GM18511 (cell line): Measurements from ENCODE around the gene TAOK1.
"Not testable (repeated sequence)": the region's sequence is repeated elsewhere in the genome, so short reads cannot be mapped to it uniquely, and the experiment has no call there.

Experiments used
- ATAC-seq: cut with Tn5 transposase; IDR thresholded peaks from one replicate; pipeline ENCODE4 v1.9.1; 2021; ENCODE audit warnings: mild to moderate bottlenecking, moderate library complexity; ENCODE audit not compliant: unreplicated experiment

The TAOK1 gene

DNA sequence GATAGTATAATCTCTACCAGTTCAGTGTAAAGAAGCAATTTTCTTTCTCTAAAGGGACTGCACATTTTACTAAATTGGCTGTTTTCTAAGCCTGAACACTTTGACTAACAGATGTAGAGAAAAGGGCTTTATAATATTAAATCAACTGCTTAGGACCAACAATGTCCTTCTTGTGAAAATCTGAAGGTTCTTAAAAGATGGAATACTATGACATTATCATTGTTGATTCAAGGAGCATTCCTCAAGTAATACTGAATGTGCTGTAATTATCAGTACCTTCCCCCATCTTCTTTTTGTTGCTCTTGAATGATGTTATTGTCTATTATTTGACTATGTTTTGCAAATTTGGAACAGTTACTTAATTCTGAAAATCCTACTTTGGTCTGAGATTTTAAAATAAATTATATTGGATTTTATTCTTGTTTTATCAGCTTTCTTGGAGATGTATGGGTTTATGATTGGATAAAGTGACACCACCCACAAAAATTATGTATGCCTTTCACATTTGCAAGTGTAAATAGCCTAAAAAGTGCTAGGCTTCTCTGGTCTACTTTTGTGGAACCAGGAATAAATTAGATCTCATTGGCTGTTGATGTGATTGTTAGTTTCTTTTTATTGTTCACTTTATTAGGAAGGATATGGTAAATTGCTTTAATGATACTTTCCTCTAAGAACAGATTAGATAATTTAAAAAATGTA lies 53.0 kb downstream of the TAOK1 start:
- no peak for ATAC-seq

DNA sequence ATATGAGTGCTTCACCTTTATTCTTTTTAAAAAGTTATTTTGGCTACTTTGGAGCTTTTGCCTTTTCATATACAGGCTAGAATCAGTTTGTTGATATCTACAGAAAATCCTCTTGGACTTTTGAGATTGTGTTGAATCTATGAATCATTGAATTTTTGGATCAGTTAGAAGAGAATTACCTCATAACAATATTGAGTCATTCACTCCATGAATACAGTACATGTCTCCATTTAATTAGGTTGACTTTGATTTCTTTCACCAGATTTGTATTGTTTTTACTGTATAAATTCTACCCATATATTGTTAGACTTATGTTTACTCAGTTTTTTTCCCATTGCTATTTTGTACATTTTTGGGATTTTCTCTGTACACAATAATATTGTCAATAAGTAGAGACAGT lies 54.4 kb downstream of the TAOK1 start:
- ATAC-seq: no peak

DNA sequence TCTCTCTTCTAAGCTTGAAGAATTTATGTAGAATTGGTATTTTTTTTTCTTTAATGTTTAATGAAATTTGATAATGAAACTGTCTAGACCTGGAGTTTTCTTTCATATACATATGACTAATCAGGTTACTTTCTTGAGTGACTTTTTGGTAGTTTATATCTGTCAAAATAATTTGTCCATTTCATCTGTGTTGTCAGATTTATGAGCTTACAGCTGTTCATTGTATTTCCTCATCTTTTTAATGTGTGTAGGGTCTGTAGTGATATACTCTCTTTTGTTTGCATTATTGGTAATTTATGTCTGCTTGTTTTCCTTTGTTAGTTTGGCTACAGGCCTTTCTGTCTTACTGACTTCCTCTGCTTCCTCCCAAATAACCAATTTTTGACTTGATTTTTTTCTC lies 55.7 kb downstream of the TAOK1 start:
- ATAC-seq: no peak

DNA sequence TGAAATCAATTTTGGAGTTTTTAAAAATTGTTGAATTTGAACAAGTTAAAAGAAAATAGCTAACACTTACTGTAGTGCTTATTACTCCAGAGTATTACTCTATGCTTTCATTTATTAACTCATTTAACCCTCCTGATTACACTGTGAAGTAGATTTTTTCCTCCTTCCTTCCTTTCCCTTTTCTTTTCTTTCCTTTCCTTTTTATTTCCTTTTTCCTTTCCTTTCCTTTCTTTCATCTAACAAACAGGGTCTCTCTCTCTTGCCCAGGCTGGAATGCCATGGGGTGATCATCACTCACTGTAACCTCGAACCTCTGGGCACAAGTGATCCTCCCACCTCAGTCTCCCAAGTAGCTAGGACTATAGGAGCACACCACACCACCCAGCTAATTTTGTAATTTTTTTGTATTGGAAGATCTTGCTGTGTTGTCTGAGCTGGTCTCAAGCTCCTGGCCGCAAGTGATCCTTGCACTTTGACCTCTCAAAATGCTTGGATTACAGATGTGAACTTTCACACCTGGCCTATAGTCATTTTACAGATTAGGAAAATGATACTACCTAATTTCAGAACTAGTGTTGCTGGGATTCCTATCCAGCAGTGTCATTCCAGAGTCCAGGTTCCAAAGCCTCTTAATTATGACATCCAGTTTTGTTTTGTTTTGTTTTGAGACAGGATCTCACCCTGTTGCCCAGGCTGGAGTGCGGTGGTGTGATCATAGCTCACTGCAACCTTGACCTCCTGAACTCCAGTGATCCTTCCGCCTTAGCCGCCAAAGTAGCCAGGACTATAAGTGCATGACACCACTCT lies 59.9 kb downstream of the TAOK1 start:
- ATAC-seq: no peak

DNA sequence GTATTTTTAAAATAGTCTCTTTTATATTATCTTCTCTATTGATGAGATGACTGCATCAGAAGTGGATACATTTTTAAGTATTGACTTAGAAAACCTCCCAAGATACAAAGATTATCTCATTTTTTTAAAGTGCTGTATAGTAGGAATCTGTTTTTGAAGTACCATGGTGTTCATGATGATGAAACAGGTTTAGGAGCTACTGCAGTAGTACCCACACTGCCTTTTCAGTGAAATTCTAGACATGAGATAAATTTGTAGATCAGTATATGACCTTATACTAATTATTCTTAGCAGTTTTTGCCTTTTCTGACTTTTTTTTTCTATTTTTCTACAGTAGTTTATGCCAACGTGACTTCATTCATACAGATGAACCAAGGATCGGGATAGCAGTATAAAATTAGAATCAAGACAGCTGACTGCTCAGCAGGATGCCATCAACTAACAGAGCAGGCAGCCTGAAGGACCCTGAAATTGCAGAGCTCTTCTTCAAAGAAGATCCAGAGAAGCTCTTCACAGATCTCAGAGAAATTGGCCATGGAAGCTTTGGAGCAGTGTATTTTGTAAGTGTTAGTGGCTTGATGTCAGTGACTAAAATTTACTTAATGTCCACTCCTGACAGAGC lies 61.1 kb downstream of the TAOK1 start:
- ATAC-seq: no peak

DNA sequence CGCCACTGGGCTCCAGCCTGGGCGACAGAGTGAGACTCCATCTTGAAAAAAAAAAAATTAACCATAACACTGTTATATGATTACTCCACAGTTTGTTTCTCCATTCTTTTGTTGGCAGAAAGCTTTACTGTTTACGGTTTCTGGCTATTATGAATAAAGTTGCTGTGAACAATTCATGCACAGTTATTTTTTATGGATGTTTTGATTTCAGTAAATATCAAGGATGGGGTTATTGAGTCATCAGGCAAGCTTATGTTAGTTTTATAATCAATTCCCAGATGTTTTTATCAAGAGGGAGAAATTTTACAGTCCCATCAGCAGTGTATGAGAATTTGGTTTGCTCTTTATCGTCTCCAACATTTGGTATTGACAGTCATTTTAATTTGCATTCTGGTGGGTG lies 67.9 kb downstream of the TAOK1 start:
- no peak for ATAC-seq

- ATAC-seq: no peak
Observed at GRCh38 chr17:29461483-29462206, 71.5 kb downstream of the TAOK1 start.

GRCh38 chr17:29469276-29469675 lies 79.1 kb downstream of the TAOK1 start:
- ATAC-seq: no peak

DNA sequence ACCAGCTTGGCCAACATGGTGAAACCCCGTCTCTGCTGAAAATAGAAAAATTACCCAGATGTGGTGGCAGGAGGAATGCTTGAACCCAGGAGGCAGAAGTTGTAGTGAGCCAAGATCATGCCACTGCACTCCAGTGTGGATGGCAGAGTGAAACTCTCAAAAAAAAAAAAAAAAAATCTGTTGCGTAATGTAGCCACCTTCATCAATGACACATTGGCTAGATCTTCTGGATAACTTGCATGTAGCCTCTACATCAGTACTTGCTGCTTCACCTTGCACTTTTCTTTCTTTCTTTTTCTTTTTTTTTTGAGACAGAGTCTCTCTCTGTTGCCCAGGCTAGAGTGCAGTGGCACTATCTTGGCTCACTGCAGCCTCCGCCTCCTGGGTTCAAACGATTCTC lies 83.3 kb downstream of the TAOK1 start:
- not testable (repeated sequence) for ATAC-seq

GRCh38 chr17:29474297-29474696 lies 84.1 kb downstream of the TAOK1 start:
- ATAC-seq: no peak

DNA sequence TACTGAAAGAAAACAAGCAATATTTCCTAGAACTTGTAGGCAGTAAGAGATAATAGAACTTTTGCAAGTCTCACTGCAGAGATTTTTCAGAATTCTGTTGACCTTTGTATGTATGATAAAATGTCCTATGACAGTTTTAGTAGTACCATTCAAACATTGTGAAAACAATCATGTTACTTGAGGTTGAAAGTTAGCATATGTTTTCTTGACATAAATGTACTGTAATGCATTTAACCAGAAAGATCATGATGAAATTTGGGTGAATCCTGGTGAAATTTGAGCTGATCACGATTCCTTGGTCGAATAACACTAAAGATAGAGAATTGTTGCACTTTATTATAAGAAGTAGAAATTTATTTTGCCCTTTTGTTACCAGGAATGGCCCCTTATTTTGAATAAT lies 85.7 kb downstream of the TAOK1 start:
- ATAC-seq: no peak

DNA sequence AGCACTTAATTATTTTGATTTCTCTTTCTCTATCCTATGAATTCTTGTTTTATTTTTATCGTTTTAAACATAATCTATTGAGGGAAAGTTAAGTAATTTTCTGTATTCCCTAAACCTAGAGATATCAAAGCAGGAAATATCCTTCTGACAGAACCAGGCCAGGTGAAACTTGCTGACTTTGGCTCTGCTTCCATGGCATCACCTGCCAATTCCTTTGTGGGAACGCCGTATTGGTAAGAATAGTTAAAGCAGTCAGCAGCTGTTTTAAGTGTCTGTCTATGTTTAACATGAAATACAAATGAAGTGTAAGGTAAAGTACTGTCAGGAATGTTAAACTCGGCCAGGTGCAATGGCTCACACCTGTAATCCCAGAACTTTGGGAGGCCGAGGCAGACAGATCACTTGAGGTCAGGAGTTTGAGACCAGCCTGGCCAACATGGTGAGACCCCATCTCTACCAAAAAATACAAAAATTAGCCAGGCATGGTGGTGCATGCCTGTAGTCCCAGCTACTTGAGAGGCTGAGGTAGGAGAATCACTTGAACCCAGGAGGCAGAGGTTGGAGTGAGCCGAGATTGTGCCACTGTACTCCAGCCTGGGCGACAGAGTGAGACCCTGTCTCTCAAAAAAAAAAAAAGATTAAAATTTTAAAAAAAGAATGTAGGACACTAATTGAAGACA lies 90.2 kb downstream of the TAOK1 start:
- ATAC-seq: not testable (repeated sequence)

DNA sequence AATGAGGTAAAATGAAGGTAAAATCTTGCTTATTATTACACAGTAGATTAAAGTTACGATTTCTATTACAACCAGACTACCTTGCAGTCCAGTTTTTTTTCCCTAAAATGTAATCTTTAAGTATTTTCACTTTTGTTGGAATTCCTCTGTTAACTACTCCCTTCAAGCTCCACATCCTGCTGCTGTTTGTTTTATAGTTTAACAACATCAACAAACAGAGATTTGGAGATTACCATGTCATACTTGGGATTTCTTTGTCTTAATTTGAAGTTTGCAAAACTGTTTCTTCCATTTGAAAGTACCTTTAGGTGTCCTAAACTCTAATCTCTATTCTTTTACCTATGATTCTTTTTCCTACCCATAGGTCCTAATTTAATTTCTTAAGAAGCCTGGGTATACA lies 93.3 kb downstream of the TAOK1 start:
- no peak for ATAC-seq

DNA sequence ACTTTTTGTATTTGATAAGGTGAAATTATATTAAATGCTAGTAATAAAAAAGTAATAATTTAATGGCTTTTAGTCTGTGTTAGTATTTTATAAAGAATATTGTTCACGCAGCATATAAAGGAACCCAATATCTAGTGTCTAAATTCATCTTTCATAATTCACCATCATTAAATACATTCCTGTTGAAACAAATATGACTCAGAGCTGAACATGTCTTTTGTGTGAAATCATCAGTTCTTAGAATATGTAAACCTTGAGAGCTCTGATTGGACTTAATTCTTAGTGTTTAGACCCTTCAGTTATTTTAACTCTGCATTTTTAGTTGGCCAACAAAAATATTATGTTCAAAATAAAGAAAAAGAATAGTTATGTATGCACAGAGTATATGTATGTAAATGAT lies 104.8 kb downstream of the TAOK1 start:
- ATAC-seq: no peak

DNA sequence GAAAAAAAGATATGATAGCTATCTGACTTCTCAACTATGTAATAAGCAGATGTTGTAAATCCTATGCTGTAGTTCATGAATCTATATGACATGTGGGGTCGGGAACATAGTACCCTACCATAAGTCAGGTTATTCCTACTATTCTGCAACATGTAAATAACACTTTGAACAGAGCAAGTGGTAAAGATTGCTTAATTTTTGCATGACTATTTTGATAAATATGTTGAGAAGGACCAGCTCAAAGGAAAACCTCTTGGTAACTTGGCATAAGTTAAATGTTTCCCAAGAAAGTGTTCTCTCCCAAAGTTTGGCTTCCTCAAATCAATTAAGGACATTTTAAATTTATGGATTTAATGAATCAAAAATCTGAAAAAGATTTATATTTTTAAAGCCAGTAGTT lies 114.5 kb downstream of the TAOK1 start:
- no peak for ATAC-seq

GRCh38 chr17:29505836-29506235 lies 115.7 kb downstream of the TAOK1 start:
- no peak for ATAC-seq

DNA sequence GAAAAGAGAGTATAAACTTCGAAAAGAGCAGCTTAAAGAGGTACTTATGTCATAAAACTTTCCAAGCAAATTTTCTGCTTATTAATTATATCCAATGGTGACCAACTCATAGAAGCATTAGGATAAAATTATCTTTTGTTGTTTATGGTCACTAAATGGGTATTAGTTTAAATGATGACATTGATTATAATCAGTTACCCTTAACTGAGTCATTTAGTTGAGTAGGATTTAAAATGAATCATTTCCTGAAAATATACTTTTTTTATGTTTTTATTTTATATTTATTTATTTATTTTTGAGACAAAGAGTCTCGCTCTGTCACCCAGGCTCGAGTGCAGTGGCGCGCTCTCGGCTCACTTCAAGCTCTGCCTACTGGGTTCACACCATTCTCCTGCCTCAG lies 120.8 kb downstream of the TAOK1 start:
- no peak for ATAC-seq

- ATAC-seq: no peak
Observed at GRCh38 chr17:29514792-29515191, 124.6 kb downstream of the TAOK1 start.

DNA sequence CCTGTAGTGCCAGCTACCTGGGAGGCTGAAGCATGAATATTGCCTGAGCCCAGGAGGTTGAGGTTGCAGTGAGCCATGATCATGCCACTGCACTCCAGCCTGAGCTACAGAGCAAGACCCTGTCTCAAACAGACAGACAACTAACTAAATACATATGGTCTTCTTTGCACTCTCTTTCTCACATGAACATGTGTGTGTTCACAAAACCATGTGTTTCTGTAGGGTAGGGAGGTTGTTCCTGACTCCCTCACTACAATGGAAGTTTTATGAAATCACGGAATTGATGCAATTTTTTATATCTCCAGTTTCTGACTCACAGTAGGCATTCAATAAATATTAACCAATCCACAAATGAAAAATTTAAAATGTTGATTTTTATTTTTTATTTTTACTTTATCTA lies 128.2 kb downstream of the TAOK1 start:
- ATAC-seq: no peak

DNA sequence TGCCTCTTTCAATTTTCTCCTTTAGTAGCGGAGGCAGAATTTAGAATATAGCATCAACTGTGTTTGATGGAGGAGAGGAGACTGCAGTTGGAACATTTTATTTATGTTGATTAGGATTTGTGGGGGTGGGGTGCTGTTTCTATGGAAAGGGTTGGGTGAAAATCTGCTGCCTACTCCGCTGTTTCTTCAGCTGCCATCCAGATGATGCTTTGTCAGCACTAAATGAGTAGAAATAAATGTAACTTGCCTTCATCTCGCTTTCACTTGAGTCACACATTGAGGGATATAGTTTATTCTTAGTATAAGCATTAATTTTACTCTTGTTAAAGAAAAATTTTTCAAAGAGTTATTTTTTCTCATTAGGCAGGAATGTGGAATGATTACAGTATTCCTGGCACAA lies 134.5 kb downstream of the TAOK1 start:
- ATAC-seq: no peak

DNA sequence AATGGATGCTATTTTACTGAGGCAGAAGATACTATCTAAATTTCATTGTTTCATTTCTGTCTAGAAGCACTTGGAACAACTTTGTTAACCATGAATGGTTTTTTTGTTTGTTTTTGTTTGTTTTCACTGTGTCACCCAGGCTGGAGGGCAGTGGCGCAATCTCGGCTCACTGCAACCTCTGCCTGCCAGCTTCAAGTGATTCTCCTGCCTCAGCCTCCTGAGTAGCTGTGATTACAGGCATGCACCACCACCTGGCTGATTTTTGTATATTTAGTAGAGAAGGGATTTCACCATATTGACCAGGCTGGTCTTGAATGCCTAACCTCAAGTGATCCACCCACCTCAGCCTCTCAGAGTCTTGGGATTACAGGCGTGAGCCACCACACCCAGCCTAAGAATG lies 136.2 kb downstream of the TAOK1 start:
- ATAC-seq: no peak
